ENCODE data around the gene FHIT. TPM values are rescaled to one million over a fixed set of nuclear protein-coding genes. Genes with fewer than 3 reads are reported as not detected.

The FHIT gene
- total RNA-seq, result 10 to 100 TPM; 86.0 to 90.6 TPM
- polyA plus RNA-seq (2013, experiment 1 of 2), result 33.3 TPM
- polyA plus RNA-seq (2013, experiment 2 of 2), result 41.8 TPM
- total RNA-seq, result 0.53 to 89.9 (median 30.8) reads per million in 172 experiments

GRCh38 chr3:61251174-61251972 is at the start of gene FHIT:
Gene FHIT (minus strand): TSS chr3:61251452.
- Mint-ChIP-seq H3K9me3 (no peaks in the 10 kb centered on the region), H3K4me1 (ENCODE audit: low read depth) (peaks cover 28% of the 10 kb centered on the region), H3K36me3 (ENCODE audit: low read depth) (no peaks in the 10 kb centered on the region), H3K4me3 (peak within 1 kb of the TSS; percentile 91), H3K27ac (peak within 1 kb of the TSS; percentile 83), H3K27me3 (no peaks in the 10 kb centered on the region)
- H3K27ac ChIP-seq (ENCODE audit: low read depth in 1 of 2, low read length in 2 of 2), result peak within 1 kb of the TSS; percentile 60 to 69
- intact Hi-C loops (cut with DNase I, micrococcal nuclease), result no loop called here
- TF ChIP-seq CTCF (IDR thresholded peaks at IDR 0.05), result no peak
- peak; percentile 75 to 93 (median 84) for DNase-seq
- H3K4me3 ChIP-seq (ENCODE audit: low read length), result peak within 1 kb of the TSS; percentile 73
- ChIA-PET POLR2A (no interaction called here), CTCF (interaction anchor here (0.6 kb wide), 1 partner anchor 362 kb away, joined by 3 read pairs; no protein-coding TSS in a partner anchor)
- no peaks in the 10 kb centered on the region for H3K27me3 ChIP-seq (ENCODE audit: control insufficient read depth in 1 of 2, insufficient read depth in 2 of 2, low read length in 2 of 2)
- peak; percentile 92 for ATAC-seq (ENCODE audit: poor library complexity)
- H3K36me3 ChIP-seq (ENCODE audit: insufficient read depth, low read length), result no peaks in the 10 kb centered on the region
- peaks cover 20% of the 10 kb centered on the region for H3K4me1 ChIP-seq (ENCODE audit: insufficient read depth, low read length)
- no peaks in the 10 kb centered on the region for H3K9me3 ChIP-seq (ENCODE audit: control insufficient read depth in 1 of 2, insufficient read depth in 1 of 2, low read length in 2 of 2)

- Mint-ChIP-seq H3K27me3 (peaks cover 5% of the 10 kb centered on the region), H3K9me3 (no peaks in the 10 kb centered on the region), H3K4me1 (ENCODE audit: low read depth) (no peaks in the 10 kb centered on the region), H3K4me3 (no peak overlapping the region), H3K36me3 (ENCODE audit: low read depth) (no peaks in the 10 kb centered on the region), H3K27ac (no peak overlapping the region)
- H3K27me3 ChIP-seq (ENCODE audit: control insufficient read depth in 1 of 2, insufficient read depth in 2 of 2, low read length in 2 of 2), result no peaks in the 10 kb centered on the region
- H3K4me1 ChIP-seq (ENCODE audit: insufficient read depth, low read length), result no peaks in the 10 kb centered on the region
- intact Hi-C loops (cut with DNase I, micrococcal nuclease), result no loop called here
- no peak overlapping the region for H3K27ac ChIP-seq (ENCODE audit: low read depth in 1 of 2, low read length in 2 of 2)
- CTCF ChIA-PET, result no interaction called here
- POLR2A ChIA-PET, result no interaction called here
- no peaks in the 10 kb centered on the region for H3K9me3 ChIP-seq (ENCODE audit: control insufficient read depth in 1 of 2, insufficient read depth in 1 of 2, low read length in 2 of 2)
- H3K4me3 ChIP-seq (ENCODE audit: low read length), result no peak overlapping the region
- no peaks in the 10 kb centered on the region for H3K36me3 ChIP-seq (ENCODE audit: insufficient read depth, low read length)
- TF ChIP-seq CTCF (IDR thresholded peaks at IDR 0.05), result no peak
- ATAC-seq (ENCODE audit: poor library complexity) (no peak), DNase-seq (no peak)
These were observed 49.5 kb upstream of the FHIT start for GRCh38 chr3:61300786-61301185.

DNA sequence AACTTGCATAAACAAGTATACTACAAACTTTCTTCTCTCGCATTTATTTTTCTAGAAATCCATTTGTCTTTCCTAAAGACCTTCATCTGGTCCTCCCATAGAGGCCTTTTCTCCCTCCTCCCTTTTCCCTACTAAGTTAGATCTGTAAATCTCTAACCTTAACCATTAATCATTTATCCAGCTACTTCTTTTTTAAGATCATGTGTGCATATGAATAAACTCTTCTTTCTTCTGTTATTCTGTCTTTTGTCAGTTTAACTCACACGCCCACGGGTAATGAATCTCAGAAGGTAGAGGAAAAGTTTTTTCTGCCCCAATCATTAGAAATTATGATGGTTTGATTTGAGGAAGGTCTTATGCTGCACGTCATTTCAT is 48.7 kb upstream of the FHIT start:
- POLR2A ChIA-PET, result no interaction called here
- Mint-ChIP-seq H3K27ac (no peak overlapping the region), H3K4me3 (no peak overlapping the region), H3K4me1 (ENCODE audit: low read depth) (no peaks in the 10 kb centered on the region), H3K36me3 (ENCODE audit: low read depth) (no peaks in the 10 kb centered on the region), H3K9me3 (no peaks in the 10 kb centered on the region), H3K27me3 (peaks cover 5% of the 10 kb centered on the region)
- TF ChIP-seq CTCF (IDR thresholded peaks at IDR 0.05), result no peak
- intact Hi-C loops (cut with DNase I, micrococcal nuclease), result no loop called here
- Histone ChIP-seq H3K4me3 (ENCODE audit: low read length) (no peak overlapping the region), H3K27me3 (ENCODE audit: control insufficient read depth in 1 of 2, insufficient read depth in 2 of 2, low read length in 2 of 2) (no peaks in the 10 kb centered on the region), H3K27ac (ENCODE audit: low read depth in 1 of 2, low read length in 2 of 2) (no peak overlapping the region), H3K4me1 (ENCODE audit: insufficient read depth, low read length) (no peaks in the 10 kb centered on the region), H3K9me3 (ENCODE audit: control insufficient read depth in 1 of 2, insufficient read depth in 1 of 2, low read length in 2 of 2) (no peaks in the 10 kb centered on the region), H3K36me3 (ENCODE audit: insufficient read depth, low read length) (no peaks in the 10 kb centered on the region)
- CTCF ChIA-PET, result no interaction called here
- ATAC-seq (ENCODE audit: poor library complexity) (no peak), DNase-seq (no peak)

Measured in CD4-positive, alpha-beta T cell (primary cell).